Measurements from ENCODE around the gene RNF167. TPM values are rescaled to one million over a fixed set of nuclear protein-coding genes. Genes with fewer than 3 reads are reported as not detected.
A peak's percentile ranks its signal among the peaks of the same experiment; 100 is the strongest.

The RNF167 gene
- total and polyA plus RNA-seq, 2 of the 4 experiments (the other 2 are of a cell fraction), result 13.1 to 79.5 TPM

- H3K4me3 ChIP-seq (ENCODE audit: insufficient read depth, low read depth, low read length), result no peak within 1 kb of the TSS
- no peak within 1 kb of the TSS for H4K8ac ChIP-seq (ENCODE audit: low read depth in 2 of 2, low read length in 2 of 2)
- H3K27ac ChIP-seq (ENCODE audit: insufficient read depth, low read length), result no peak within 1 kb of the TSS
- H2BK120ac ChIP-seq (ENCODE audit: low read depth, low read length), result no peak within 1 kb of the TSS
- no peak within 1 kb of the TSS for H3K9ac ChIP-seq (ENCODE audit: low read depth, low read length)
- H3K4me1 ChIP-seq (ENCODE audit: control insufficient read depth, insufficient read depth, low read length), result no peaks in the 10 kb centered on the region
- no peak within 1 kb of the TSS for H2BK20ac ChIP-seq (ENCODE audit: low read depth, low read length)
- H2BK5ac ChIP-seq (ENCODE audit: low read depth, low read length, poor library complexity, severe bottlenecking), result no peak within 1 kb of the TSS
- H3K9me1 ChIP-seq (ENCODE audit: insufficient read depth, low read length), result peaks cover 4% of the 10 kb centered on the region; the same call in 1 of the 2 replicates
- in situ Hi-C loops (cut with MboI; ENCODE audit: low sequenced_read_pairs), result no loop called here
- no peak within 1 kb of the TSS for H4K91ac ChIP-seq (ENCODE audit: insufficient read depth, low read depth, low read length)
- ChIA-PET POLR2A (ENCODE audit: unreplicated experiment) (no interaction called here), CTCF (interaction anchor here (0.6 to 1.5 kb wide), 5 partner anchors 18 to 212 kb away, joined by 3 to 5 read pairs (median 4); partner anchors contain the start of gene SPAG7)
- peaks cover 2% of the 10 kb centered on the region; the same call in 1 of the 2 replicates for H3K36me3 ChIP-seq (ENCODE audit: control insufficient read depth, insufficient read depth, low read length)
- dilution Hi-C loops (cut with HindIII; ENCODE audit: low sequenced_read_pairs, unreplicated experiment), result no loop called here
- peaks cover 2% of the 10 kb centered on the region; the same call in 1 of the 2 replicates for H3K27me3 ChIP-seq (ENCODE audit: control insufficient read depth, insufficient read depth, low read length)
- no CpG with 5 or more reads among the region's 10 CpGs for WGBS, 2 experiments (ENCODE audit: extremely low coverage in 2 of 2, insufficient read length in 1 of 2)
- H3K14ac ChIP-seq (replicated peaks; ENCODE audit: low read depth, low read length), result no peak within 1 kb of the TSS
- DNase-seq, result peak; percentile 79
- intact Hi-C loops (cut with micrococcal nuclease), result loop anchor here (1.0 kb wide), 1 partner anchor 116 kb away; no protein-coding TSS in a partner anchor
- H3K79me1 ChIP-seq (ENCODE audit: low read depth in 1 of 2, low read length in 2 of 2), result no peaks in the 10 kb centered on the region
- H3K56ac ChIP-seq (ENCODE audit: extremely low read depth, insufficient read depth, low read length), result no peak within 1 kb of the TSS
- TF ChIP-seq RAD21 (IDR thresholded peaks at IDR 0.05; ENCODE audit: low read length), result peak; percentile 50
- peak; percentile 67 for TF ChIP-seq BHLHE40 (IDR thresholded peaks at IDR 0.05; ENCODE audit: low read depth, low read length)
- TF ChIP-seq NFE2L2 (IDR thresholded peaks at IDR 0.05; ENCODE audit: low read depth, low read length), result no peak
- no peak for TF ChIP-seq FOS (IDR thresholded peaks at IDR 0.05; ENCODE audit: low read depth, low read length)
- TF ChIP-seq, protein P1, sequence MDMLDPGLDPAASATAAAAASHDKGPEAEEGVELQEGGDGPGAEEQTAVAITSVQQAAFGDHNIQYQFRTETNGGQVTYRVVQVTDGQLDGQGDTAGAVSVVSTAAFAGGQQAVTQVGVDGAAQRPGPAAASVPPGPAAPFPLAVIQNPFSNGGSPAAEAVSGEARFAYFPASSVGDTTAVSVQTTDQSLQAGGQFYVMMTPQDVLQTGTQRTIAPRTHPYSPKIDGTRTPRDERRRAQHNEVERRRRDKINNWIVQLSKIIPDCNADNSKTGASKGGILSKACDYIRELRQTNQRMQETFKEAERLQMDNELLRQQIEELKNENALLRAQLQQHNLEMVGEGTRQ (IDR thresholded peaks at IDR 0.05; ENCODE audit: low read depth, low read length), result no peak
- TF ChIP-seq SMC3 (IDR thresholded peaks at IDR 0.05; ENCODE audit: low read depth, low read length), result peak; percentile 46; the same call in 1 of the 2 replicates
- TF ChIP-seq CTCF (conservative IDR thresholded peaks at IDR 0.05; ENCODE audit: low read depth, low read length), result peak; percentile 65
- no peak for TF ChIP-seq ELK1 (IDR thresholded peaks at IDR 0.05; ENCODE audit: borderline replicate concordance, low read depth, low read length)
- peak within 1 kb of the TSS; percentile 58 for H2AK9ac ChIP-seq (replicated peaks; ENCODE audit: low read depth, low read length, poor library complexity)
- H4K5ac ChIP-seq (ENCODE audit: low read depth, low read length), result no peak within 1 kb of the TSS
- no peak within 1 kb of the TSS for H3K18ac ChIP-seq (ENCODE audit: low read depth, low read length)
- peak; percentile 73 for ATAC-seq (ENCODE audit: low read depth)
- H3K4me2 ChIP-seq (ENCODE audit: low read depth, low read length), result no peak within 1 kb of the TSS
- H3K4ac ChIP-seq (ENCODE audit: low read depth, low read length), result no peak within 1 kb of the TSS
- BruUV-seq (replicated peaks), result no TSS peak
- peak within 1 kb of the TSS; percentile 40 for H2AFZ ChIP-seq (replicated peaks; ENCODE audit: low read length, poor library complexity)
- H2BK15ac ChIP-seq (ENCODE audit: low read depth, low read length), result no peak within 1 kb of the TSS
- no peaks in the 10 kb centered on the region; the same call in 1 of the 2 replicates for H3K9me3 ChIP-seq (ENCODE audit: control insufficient read depth, insufficient read depth, low read length)
- H3K23ac ChIP-seq (ENCODE audit: low read depth, low read length), result no peak within 1 kb of the TSS
- H2AK5ac ChIP-seq (ENCODE audit: low read depth, low read length), result 0 out of 2 replicates have a peak within 1 kb of the TSS, but pooled peaks have one; percentile 63
- H4K20me1 ChIP-seq (ENCODE audit: insufficient read depth, low read length), result no peaks in the 10 kb centered on the region; the same call in 1 of the 2 replicates
Measured at GRCh38 chr17:4903051-4903818, 36.8 kb upstream of the RNF167 start, which contains the start of gene CHRNE. TSS of gene CHRNE (minus strand) at chr17:4903098. CDS start at chr17:4903063, 35 bp downstream.
